TTC549 (cell line): ENCODE measurements around the gene LRCH1.

Experiments
- FAIRE-seq: peaks from 2 replicates; lab custom pipeline; 2012; peaks lifted over from hg19 to GRCh38; lab: Jason Lieb, UNC

Gene LRCH1

DNA sequence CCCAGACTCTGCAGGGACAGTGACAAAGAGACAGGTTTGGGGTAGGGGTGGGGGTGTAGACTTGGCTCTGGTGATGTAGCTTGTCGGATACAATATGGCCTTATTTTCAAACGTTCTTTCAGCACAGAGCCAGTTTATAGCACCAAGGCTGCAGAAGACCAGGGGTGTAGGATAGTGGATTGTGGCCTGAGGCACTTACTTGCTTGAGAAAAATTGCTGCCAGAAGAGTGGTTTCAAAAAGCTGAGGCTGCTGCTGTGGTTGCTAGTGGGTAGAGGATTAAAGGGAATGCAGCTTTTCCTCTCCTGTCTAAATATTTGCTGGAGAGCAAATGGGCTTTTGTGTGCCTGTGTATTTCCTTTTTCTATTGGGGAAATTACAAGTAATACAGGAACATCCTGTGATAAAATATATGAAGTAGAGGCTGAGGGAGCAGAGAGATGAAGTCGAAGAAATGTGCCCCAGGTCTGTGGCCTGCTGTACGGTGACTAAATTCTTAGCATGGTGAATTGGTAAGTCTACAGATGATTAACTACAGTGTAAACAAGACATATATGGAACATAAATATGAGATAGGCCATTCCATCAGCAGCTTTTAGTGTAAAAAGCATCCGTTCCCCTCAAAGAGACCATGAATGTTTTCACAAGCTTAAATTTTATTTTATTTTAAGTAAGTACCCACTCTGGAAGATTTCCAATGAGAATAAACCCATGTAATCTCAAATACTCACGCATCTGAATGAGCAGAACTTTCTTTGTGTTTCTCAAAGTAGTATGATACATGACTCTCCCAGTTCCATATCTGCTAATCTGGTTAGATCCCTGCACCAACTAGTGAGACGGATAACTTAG, 112.9 kb downstream of the LRCH1 start:
- FAIRE-seq: no peak

DNA sequence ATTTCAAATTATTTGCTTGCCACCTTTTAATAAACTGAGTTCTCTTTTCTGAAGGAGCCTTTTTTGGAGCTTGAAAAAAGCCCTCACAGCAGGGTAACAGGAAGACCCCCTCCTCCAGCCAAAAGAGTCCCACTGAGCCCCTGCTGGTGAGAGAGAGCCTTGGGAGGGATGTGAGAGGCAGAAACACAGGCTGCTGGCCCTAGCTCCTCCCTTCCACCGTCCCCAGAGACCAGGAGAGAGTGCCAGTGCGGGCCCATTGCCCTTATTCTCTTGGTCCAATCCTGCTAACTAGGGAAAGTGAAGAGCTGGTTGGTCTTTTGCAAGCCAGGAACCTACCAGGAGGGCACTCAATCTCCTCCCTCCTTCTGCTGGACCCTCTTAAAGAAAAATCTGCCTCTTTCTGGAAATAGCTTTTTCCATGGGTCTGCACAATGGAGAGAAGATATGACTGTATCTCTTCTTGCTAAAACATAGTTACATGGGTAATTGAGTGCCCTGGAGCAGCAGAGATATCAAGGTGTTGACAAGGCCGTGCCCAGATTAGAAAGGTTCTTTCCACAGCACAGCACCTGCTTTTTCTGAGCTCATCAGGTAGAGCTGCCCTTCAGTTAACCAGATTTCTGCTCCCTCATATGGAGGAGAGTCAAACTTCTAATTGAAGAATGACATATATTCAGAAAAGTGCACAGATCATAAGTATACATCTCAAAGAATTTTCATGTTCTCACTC, 113.9 kb downstream of the LRCH1 start:
- no peak for FAIRE-seq

DNA sequence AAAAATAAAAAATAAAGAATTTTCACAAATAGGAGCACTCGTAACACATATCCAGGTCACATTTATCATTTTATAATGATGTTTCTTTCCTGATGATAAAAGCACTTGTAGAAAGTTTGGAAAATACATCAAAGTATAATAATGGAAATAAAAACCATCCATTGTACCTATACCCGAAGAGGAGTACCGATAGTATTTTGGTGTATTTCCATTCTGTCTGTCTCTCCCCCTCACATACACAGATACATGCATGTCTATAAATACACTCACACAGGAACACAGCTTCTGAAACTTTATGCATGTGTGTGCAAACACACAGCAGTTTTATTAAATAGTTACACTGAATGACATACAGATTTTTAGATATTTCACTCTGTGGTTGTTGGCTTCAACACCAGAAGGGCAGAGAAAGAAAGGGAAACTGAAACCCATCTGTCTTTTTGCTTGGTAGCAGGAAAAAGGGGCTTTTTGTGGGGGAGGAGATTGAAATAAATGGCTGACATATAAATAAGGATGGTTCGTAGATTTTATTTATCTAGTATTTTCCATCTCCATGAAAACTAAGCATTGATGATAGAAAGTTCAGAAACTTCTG, 114.8 kb downstream of the LRCH1 start:
- FAIRE-seq: no peak

DNA sequence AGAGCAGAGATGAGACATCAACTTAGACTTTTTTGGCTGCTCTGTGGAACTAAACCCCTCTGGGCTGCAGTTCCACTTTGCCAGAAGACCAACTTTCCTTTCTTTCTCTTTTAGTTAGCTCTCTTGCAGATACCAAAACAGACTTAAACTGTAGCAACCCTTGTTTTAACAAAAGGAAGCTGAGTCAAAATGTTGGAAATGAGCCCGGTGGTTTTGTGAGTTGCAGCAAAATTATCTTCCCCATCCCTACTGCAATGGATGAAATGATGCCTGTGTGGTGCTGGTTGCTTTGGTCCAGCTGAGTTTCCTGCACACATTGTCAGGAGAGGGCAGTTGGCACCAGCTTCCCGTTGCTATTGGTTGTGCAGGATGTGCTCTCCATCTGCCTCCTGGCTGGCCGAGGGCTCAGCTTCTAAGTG, 115.3 kb downstream of the LRCH1 start:
- FAIRE-seq: no peak

DNA sequence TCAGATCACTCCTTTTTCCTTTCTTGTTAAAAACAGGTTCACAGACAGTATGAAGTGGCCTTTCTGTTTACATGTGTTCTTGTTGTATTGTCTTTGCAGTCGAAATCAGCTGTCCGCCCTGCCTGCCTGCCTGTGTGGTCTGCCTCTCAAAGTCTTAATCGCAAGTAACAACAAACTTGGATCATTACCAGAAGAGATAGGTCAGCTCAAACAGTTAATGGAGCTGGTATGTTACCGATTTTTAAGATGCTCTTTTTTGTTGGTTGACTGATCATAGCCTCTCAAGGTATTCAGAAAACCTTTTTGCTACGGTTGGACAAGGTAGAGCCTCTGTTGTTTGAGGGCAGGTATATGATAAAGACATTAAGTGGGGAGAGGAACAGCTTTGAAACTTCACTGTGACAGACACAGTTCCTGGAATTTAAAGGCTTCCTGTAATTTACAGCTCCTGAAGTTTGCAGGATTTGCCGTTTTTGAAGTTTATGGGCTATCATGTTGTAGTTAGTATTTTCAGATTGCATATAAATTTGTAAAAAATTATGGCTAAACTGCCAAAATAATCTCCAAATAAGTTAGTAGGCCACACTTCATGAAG, 116.1 kb downstream of the LRCH1 start:
- FAIRE-seq: no peak

DNA sequence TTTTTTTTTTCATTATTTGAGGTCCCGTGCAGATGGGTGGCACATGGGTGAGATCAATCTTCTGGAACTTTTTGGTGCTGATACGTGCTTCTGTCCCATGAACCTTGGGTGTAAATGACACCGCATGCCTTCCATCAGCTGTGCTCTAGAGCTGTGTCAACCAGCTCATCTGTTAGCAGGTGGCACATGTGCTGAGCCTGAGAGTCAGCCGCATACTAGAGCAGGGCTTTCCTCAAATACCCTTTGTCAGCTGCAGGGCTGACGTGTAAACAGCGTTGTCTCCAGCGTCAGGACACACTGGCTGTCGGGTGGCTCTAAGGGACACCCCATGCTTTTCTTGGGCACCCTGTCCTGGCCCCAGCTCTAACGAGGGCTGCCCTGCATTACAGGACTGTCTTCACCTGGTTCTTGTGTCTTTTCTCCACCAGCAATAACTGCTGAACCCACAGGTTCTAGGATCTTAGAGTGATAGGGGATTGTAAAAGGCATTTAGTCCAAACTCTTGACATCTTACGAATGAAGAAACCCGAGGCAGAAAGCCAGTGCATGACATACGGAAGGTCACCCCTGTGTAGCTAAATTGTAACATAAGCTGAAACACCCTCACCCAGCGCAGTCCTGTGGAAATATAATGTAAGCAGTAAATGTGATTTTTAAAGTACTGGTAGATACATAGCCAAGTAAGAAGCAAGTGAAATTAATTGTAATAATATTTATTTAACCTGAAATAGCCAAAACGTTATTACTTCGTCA, 119.5 kb downstream of the LRCH1 start:
- FAIRE-seq: no peak

DNA sequence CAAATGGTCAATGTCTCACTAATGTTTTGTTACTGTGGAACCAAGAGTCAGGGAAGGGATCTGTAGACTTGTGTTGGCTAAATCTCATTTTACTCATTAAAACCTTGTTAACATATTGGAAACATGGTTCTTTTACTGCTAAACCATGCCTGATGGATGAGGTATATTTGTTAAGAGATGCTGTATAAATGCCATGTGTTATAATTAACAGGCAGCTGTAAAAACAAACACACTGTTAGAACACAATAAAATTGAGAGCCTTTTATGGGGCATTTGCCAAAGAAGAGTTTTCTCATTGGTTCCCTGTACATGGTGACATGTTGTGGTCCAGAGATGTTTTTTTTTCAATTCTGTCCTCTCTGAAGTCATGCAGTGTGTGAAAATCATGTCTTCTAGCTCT, 122.0 kb downstream of the LRCH1 start:
- no peak for FAIRE-seq

DNA sequence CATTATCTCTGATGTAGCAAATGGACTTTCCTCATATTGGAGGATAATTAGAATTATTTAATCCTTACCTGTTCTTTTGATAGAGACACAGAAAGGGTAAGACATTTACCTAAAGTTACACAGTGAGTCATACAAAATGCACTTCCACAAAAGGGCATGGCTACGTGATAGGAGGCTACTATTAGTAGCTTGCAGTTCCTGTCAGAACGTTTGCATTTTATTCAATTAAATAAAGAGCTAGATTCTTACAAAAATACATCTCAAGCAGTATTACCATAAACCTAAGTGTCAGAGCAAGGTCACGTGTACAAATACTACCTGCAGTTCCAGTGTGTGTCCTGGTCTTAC, 123.4 kb downstream of the LRCH1 start:
- no peak for FAIRE-seq

DNA sequence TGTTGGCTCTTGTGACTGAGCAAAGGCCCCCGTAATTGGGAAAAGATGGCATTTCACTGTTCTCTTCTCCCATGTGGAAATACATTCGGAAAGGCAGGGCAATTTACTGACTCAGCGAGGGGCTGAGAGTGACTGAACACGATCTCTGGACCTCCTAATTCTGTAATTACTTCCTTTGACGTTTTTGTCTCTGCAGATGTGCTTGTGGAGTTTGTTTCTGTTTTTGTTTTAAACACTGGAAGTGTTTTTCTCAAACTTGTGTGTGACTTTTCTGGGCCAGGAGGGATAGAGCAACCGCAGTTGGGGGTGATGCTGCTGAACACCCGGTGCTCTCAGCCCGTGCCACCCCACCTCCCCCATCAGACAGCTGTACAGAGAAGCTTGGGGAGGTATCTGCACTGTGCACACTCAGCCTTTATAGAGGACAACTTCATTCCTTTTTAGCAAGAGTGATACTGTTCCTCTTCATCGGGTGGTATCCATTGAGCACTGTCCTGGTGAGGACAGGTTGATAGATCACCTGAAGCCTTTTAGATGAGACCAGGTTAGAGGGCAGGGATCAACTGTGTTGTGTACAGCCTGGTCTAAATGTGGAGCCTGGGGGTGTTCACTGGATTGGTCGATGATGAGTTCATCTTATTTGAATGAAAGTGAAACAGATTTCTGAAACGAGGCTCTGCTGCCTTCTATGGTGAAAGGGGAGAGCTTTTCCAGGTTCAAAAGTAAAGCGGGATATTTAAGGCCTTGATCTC, 126.6 kb downstream of the LRCH1 start:
- FAIRE-seq: no peak

DNA sequence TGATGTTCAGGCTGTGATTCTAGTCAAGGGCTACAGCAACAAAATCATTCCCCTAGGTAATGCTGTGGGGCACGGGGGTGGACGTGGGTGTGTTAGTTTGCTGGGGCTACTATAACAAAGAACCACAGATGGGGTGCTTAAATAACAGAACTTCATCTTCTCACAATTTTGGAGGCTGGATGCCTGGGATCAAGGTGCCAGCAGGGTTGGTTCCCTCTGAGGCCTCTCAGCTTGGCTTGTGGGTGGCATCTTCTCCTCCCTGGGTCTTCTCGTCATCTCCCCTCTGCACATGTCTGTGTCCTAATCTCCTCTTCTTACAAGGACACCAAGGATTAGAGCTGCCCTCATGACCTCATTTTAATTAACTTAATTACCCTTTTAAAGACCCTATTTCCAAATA, 129.0 kb downstream of the LRCH1 start:
- FAIRE-seq: no peak

DNA sequence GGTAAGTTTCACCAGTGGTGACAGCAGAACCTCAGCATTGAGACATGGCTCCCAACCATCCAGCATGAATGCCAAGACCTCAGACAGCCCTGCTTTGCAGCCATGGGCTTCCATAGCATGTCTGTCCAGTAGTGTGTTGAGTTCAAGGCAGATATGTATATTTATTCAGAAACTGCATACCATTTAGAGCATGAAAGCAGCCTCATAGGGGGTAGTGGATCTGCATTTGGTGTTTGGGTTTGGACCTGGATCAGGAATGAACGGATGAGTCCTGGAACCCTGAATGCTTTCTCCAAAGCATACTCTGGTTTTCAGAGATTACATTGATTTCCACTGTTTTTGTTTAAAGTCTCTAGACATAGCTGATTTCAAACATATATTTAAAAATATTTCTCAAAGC, 129.7 kb downstream of the LRCH1 start:
- no peak for FAIRE-seq

DNA sequence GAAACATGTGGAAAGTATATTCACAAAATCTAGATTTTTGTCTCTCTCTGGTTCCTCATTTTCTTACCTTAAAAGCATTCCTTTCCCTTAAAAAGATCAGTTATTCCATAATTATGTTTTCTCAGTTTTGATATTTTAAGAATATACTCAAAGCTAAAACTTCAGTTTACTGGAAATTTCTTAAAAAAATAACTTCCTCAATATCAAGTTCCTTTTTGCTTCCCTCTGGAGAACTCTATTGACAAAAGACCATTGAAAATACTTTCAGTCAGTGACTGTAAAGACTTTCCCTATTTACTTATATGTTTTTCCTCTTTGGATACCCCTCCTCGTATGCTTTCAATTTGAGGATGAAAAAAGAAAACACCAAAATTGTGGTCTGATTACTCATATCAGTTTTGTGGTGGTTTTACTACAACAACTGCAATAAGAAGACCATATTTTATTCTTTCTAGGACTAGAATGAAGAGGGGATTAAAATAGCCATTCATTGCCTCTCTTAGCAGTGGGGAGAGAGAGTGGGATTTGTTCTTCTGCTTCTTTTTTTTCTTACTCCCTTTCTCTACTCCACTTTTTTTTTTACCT, 130.8 kb downstream of the LRCH1 start:
- no peak for FAIRE-seq

DNA sequence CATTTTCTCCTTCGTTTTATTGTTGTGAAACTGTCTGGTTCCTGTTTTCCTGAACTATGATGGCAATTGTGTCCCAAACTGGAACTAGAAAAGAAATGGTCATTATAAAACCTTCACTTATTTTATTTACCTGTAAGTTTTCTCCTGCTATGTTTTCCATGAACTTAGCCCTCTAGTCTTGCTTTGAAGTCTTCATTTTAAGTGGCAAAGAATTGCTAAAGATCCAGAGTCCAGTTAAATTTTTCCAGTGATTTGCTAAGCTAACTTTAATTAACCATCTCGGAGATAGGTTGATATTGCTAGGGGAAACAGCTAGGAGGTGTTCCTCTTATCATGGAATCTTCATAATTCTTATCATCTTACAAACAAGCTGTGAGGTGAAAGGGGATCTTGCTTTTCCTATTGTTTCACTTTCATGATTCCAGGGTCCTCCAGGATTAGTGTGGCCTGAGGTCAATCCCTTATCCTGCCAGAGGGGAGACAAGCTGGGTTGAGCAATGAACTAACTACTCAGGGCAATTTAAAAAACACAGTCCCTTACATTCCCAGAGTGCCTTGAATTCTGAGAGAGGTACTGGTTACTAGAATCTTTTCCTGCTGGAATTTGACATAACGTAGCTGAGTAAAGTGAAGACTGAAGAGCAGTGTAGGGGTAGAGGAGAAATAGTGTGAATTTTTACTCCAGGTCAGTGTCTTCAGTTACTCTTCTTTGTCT, 131.5 kb downstream of the LRCH1 start:
- no peak for FAIRE-seq

DNA sequence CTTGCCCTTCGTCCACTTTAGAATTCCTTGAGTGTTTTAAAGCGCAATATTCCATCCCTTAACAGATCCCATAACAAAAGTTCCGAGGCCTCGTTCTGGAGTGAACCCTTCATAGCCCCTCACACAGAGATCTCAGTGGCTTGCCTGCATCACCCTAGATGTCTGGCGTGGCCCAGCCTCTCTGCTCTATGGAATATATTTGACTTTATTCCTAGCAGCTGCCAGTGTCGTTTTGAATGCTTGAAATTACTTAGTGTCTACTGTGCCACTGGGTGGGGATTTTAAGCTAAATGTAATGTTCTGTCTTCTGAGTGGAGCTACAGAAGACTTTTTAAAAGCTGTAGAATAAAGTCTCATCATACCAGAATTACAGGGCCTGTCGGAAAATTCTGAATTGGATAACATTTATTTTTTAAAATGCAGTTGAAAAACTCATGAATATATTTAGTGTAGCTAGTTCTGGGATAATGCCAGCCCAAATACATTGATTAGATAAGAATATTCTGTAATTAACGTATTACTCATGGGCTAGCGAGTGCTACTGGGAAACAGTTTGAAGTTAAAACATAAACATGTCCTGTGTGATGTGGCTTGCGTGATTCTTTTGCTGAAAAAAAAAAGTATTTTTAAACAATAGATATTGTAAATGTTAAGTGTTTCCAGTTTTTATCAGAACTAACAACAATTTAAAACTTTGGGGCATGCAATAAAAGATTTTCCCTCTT, 132.2 kb downstream of the LRCH1 start:
- no peak for FAIRE-seq

DNA sequence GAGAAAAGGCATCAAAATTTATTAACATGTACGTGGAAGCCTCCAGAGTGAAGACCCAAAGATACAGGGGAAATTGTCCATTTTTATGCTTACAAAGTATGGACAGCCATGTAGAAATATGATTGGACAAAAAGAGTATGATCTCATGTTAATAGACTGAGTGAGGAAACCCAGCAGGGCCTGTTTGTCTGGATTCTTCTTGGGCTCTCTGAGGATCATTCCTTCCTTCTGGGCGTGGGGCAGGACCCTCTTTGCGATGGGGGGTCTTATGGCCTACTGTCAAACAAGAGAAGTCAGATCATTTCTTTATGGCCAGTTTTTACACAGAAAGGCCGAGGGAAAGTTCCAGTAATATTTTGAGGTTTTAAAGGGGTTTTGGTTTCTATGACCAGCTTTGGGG, 133.2 kb downstream of the LRCH1 start:
- no peak for FAIRE-seq

DNA sequence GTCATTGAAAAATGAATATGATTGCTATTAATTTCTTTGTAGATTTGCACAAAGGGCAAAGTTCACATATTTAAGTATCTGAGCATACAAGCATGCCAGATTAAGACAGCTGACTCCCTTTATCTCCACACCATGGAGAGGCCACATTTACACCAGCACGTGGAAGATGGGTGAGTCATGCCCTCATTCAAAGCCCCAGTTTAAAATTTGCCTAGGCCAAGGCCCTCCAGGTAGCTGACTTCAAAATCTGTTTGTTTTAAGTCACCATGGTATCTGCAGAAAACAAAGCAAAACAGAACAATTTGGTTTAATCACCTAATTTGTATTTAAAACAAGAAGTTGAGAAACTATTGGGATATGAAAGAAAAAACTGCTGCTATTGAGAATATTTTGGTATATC, 134.8 kb downstream of the LRCH1 start:
- FAIRE-seq: no peak

DNA sequence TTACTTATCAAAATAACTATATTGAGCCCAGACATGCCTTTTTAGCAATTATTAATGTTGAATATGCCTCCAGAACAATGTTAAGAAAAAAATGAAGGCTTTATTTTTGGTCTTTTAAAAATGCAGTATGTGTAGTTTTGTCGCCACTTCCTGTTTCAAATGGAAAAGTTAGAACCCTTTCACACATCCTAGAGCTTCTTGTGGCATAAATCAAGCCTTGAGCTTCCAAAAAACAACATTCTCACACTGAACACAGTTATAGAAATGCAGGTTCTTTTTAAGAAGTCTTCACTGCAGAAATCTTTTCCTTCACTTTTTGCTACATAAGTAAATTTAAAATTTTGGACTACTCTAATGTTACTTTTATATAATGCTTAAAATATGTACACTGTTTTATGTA, 135.3 kb downstream of the LRCH1 start:
- no peak for FAIRE-seq

DNA sequence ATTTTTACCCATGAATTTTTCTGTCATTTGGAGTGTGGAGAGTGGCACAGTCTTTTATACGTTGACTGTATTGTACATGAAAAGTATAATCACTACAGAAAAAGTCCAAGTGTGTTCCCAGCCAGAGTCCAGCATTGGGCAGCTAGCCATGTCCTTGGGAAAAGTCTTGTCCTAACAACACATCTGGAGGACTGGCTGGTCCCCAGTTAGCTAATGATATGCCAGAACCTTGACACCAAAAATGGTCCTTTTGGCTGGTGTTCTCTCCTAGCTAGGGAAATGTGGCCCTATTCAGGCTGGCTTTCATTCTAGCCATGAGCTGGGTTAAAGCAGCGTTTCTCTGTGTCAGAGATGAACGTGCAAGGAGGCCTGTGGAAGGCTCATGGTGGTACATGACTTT, 145.0 kb downstream of the LRCH1 start:
- no peak for FAIRE-seq

DNA sequence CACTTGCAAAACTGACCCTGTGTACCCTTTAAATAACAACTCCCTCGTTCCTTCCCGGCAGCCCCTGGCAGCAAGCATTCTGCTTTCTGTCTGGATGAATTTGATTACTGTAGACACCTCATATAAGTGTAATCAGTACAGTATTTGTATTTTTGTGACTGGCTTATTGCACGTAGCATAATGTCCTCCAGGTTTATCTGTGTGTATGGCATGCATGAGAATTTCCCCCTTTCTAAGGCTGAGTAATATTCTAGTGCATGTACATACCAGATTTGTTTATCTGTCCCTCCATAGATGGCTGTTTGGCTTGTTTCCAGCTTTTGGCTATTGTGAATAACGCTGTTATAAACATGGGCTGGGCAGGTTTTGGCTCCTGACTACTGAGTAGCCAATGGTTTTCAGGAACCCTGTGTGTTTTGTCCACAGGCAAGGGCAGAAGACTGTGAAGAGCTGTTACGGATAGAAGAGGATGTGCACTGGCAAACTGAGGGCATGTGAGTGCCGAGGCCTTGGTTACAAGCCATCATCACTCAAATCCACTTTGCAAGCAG, 146.0 kb downstream of the LRCH1 start:
- no peak for FAIRE-seq

DNA sequence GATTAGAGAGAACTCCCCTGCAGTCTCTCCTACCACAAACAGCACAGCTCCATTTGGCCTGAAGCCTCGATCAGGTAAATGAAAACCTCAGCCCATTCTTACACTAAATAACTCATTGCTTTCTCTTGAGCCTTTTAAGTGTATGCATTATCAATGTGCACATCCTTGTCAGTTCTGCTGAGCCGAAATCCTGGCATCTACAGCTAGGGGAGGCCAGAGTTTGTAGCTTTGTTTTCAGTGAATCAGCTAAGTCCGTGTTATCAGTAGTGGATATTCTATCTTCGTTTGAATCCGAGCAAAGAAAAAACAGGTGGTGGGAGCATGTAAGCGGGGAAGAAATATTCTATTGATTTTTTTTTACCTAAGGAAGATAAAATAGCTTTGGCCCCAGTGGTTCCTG, 159.6 kb downstream of the LRCH1 start:
- no peak for FAIRE-seq
